HuH-7 (cell line): Measurements from ENCODE around the gene TMEM164.
A peak's percentile ranks its signal among the peaks of the same experiment; 100 is the strongest.
"Not testable (repeated sequence)": the region's sequence is repeated elsewhere in the genome, so short reads cannot be mapped to it uniquely, and the experiment has no call there.

Experiments used
- DNase-seq: peaks from one replicate; pipeline ENCODE4 v3.0.0; 2011; ENCODE audit warnings: low spot score

TMEM164 gene

DNA sequence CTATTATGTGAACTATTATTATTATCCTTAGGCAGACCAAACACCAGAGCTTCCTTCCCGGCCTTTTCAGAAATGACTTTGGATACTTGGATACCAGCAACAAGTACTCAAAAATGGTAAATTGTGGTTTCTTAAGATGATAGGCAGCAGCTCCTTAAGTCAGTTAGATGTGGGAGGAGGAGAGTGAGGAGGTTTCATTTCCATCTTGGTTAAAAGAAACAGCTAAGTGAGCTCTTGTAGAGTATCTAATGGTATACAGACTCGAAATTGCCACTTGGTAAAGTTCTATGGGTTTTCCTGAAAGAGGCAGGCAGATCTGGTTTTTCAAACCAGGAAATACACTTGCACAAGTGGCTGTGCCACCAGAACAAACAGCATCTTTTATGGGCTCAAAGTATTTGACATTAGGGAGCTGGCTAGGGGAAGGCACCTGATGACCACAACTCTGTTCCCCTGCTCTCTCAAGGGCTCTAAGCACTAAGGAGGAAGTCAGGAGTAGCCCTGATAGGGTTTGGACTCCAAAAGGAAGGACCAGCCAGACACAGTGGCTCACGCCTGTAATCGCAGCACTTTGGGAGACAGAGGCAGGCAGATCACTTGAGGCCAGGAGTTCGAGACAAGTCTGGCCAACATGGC is 130.9 kb downstream of the TMEM164 start:
- DNase-seq, result no peak

DNA sequence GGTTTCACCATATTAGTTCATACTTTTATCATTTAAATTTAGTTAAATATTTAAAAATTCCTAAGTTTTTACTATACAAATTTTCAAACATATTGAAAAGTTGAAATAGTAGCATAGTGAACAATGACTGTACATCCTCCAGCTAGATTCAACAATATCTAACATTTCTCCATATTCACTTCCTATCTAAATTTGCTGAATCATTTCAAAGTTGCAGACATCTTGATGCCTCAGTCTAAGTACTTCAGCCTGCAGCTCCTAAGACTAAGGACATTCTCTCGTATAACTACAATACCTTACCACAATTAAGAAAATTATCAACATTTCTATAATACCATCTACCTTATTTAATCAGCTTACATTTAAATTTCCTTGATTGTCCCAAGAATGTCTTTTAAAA is 132.7 kb downstream of the TMEM164 start:
- no peak for DNase-seq

DNA sequence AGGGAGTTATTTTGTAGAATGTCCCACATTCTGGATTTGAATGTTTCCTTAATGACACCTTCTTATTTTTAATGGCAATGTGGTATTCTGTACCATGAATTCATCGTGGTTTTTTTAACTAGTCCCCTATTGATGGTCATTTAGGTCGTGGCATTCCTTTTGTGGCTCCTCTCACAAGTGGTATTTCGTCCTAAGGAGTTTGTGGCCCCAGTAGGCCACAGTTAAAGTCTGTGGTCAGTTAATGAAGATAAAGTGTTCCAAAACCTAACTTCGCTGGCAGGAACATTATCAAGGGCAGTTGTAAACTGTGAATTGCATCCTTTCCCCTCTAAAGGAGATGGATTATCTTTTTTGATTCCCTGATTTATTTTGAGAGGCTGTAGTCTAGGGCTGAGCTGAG is 133.2 kb downstream of the TMEM164 start:
- no peak for DNase-seq

DNA sequence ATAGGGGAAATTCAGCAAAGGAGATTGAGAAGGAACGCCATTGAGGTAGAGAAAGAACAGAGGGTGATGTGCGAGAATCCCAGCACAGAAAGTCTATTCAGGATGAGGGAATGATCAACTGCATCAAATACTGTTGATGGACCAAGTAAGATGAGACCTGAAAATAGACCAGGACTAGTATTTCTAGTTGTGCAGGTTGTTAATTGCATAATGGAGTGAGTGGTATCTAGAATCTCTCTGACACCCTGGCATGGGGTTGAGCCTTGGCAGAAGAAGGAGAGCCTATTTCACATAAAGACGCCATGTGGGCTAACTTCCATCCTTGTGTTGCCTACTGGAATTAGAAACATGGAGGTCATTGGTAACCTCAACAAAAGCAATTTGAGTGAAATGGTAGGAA is 135.6 kb downstream of the TMEM164 start:
- no peak for DNase-seq

DNA sequence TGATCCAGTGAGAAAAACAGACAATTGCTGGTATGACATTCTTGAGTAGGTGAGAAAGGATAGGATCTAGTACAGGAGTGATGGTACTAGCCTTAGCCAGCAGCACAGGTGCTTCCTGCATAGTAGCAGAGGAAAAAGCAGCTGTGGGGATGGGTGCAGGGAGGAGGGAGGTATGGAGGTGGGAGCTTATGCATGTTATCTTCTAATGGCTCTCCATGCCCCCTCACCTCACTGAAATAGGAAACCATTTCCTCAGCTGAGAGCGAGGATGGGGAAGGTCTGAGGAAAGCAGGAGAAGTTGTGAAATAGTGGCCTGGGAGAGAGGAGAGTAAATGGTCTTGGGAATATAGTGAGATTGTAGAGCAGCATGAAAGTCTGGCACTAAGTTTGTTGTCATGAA is 136.3 kb downstream of the TMEM164 start:
- no peak for DNase-seq

GRCh38 chrX:110142096-110142495 is 139.2 kb downstream of the TMEM164 start:
- no peak for DNase-seq

DNA sequence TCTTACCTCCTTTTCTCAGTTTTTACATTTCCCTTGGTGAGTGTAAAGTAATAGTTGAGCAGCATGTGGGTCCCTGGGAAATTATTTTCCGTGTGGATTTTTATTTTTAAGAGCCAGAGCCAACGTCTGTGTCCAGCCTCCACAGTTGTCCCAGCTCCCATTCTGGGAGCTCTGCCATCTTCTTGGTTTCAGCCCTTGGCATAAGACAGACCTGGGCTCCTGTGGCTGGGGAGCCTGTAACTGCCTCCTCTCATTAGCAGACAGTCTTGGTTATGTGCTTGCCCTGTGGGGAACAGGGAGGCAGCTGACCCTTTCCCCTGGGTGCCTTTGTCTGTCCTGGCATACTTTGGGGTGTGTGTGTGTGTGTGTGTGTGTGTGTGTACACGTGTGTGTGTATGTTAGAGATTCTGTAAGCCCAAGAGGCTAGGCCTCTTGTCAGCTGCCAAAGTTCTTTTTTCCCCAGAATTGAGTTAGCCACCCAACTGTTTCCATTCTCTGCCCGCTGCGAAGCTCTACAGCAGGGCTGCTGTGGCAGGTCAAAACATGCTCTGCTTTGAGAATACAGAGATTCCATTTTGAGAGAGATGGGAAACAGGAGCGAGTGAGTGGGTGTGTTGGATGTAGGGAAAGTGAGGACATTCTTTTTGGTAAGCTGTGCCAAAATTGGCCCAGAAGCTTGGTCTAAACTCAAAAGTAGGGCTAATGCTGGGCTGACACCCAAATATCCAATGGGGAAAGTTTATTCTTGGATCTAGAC is 140.7 kb downstream of the TMEM164 start:
- no peak for DNase-seq

- DNase-seq, result no peak
These were observed 142.4 kb downstream of the TMEM164 start for GRCh38 chrX:110145311-110145710.

- DNase-seq, result no peak
These were observed 142.9 kb downstream of the TMEM164 start for GRCh38 chrX:110145854-110146253.

DNA sequence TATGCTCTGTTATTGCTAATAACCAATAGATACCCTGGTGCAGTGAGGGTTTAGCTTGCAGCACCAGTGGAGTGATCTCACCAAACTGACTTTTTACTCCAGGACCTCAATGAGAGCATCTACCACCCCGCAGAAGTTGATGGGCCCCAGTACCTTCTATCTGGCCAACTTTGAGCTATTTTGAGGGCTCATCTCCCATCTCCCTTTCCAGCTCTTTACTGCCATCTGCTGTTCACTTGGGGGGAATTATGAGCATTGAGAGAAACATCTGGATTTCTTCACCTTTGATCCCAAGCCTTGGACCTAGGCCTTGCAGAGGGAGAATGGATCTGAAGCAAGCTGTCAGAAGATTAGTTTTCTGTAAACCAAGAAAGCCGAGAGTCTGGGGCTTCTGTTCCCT is 143.6 kb downstream of the TMEM164 start:
- peak; percentile 27 for DNase-seq

DNA sequence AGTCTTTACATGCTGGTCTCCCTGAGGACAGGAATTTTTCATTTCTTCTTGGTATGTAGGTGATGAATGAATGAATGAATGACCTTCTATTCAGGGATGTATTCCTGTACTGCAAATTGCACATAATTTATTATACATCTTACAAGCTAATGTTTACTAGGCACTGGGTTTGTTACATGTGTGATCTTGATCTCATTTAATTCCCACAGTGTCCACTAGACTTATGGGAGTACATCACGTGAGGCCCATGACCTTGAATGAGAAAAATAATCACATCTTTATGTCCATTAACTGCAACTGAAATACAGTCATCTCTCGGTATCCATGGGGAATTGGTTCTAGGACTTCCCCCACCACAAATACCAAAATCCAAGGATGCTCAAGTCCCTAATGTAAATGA is 150.3 kb downstream of the TMEM164 start:
- DNase-seq, result no peak

DNA sequence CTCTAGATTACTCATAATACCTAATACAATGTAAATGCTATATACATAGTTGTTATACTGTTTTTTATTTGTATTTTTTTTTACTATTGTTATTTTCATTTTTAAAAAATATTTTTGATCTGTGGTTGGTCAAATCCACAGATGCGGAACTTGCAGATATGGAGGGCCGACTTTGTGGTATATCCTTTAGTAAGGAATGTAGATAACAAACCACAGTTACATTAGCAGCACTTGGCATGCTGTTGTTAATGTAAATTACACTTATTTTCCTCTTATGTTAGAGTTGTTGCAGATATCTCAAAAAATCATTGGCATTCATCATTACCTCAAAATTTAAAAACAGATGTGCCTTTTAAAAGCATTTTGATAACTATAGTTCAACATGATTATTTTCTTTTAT is 151.0 kb downstream of the TMEM164 start:
- DNase-seq, result no peak

DNA sequence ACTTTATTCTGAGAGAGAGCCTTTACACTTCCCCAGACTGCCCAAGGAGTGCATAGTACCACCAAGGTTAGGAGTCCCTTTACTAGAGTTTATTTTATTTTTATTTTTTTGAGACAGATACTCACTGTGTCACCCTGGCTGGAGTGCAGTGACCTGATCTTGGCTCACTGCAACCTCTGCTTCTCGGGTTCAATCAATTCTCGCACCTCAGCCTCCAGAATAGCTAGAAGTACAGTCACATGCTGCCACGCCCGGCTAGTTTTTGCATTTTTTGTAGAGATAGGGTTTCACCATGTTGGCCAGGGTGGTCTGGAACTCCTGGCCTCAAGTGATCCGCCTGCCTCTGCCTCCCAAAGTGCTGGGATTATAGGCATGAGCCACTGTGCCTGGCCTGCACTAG is 151.4 kb downstream of the TMEM164 start:
- not testable (repeated sequence) for DNase-seq

DNA sequence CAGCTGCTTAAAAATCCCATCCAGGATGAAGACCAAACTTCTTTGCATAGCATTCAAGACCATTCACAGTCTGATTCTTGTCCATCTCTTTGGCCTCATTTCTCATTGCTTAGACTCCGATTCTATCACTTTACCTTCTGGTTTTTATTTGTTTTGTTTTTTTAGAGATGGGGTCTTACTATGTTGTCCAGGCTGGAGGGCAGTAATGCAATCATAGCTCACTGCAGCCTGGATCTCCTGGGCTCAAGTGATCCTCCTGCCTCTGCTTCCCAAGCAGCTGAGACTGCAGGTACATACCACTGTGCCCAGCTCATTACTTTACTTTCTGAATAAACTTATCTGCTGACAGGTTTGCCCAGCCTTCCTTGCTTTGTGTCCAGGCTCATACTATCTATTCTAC is 152.8 kb downstream of the TMEM164 start:
- no peak for DNase-seq

DNA sequence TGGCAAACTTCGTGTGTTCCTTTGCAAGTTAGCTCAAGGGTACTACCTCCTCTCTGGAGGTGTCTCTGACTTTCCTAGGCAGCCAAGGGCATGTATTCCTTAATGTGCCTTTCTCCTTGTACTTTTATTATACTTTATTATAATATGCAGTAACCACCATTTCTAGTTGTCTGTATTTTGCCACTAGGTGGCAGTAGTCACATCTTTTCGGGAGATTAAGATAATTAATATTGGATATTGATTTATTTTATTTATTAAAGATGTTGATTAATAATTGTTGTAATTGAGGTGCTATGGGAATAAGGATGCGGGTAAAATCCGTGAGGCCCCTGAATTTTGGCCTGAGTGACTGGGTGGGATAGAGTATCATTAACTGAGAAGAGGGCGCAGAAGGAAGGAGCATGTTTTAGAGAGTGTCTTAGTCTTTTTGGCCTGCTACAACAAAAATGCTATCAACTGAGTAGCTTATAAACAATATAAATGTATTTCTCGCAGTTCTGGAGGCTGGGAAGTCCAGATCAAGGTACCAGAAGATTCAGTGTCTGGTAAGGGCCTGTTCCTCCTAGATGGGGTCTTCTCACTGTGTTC is 153.3 kb downstream of the TMEM164 start:
- no peak for DNase-seq

GRCh38 chrX:110157444-110157843 is 154.5 kb downstream of the TMEM164 start:
- no peak for DNase-seq

GRCh38 chrX:110159235-110159634 is 156.3 kb downstream of the TMEM164 start:
- DNase-seq, result no peak

DNA sequence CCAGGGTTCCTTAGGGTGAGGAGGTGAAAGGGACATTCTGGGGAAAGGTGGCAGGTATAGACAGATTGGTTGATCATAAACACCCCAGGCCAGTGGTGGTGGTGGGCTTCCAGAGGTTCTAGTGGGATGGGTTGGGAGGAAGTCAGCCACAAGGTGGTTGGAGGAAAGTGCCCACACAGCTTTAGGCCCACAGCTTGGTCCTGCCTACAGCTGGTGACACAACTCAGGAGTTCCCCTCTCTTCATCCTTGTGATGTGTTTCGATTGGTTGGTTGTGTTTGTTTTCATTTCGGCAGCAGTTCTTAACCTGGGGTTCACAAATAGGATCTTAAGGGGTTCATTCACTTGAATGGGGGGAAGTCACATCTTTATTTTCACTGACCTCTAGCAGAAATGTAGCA is 157.0 kb downstream of the TMEM164 start:
- DNase-seq, result no peak

DNA sequence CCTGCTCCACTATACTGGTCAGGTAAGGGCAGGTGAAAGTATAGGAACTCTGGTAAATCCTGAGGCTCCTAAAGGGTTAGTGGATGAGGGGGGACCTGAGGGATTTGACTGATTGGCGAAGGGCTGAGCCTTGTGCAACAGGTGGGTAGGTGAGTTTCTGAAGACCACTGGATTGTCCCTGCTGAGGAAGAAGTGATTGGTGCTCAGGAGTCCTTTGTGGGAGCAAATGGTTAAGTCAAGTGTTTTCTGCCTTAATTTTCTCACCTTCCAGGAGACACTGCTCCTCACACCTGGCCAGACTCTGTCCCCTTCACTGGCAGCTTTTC is 158.4 kb downstream of the TMEM164 start:
- no peak for DNase-seq

GRCh38 chrX:110162131-110162530 is 159.2 kb downstream of the TMEM164 start:
- no peak for DNase-seq

GRCh38 chrX:110162867-110163266 is 160.0 kb downstream of the TMEM164 start:
- DNase-seq, result no peak

- no peak for DNase-seq
These were observed 160.6 kb downstream of the TMEM164 start for GRCh38 chrX:110163488-110163887.

GRCh38 chrX:110167952-110168451 is 165.1 kb downstream of the TMEM164 start:
- DNase-seq, result peak; percentile 40

DNA sequence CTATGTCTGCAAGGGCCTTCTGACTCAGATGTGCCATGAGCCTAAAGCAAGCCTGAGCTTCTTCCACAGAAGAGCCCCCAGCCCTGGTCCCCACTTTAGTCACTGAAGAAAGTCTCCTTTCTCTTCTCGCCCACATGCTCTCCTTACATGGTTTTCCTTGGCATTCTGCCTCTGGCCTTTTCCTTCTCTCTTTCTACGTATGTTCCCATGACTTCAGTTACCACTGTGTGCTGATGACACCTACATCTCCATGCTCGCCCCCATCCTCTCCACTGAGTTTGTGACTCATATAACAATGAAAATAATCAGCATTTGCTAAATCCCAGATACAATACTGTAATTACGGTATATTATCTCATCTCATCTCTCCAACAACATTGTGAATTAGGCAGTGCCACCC is 165.7 kb downstream of the TMEM164 start:
- no peak for DNase-seq
